PC-9 (cell line): ENCODE results near the gene CD200R1L.

ENCODE experiments used
- EZH2 ChIP-seq: fragments of 200-600 bp; sonication (generic); IDR thresholded peaks from 2 replicates; pipeline ENCODE4 v1.8.0; 2017; ENCODE audit warnings: antibody characterized with exemption, low read depth
- TF ChIP-seq, protein P1 (sequence below): fragments of 200-600 bp; sonication (generic); conservative IDR thresholded peaks from 2 replicates; pipeline ENCODE4 v1.6.1; 2017; ENCODE audit warnings: mixed run types, antibody characterized with exemption, mild to moderate bottlenecking, moderate library complexity

DNA sequence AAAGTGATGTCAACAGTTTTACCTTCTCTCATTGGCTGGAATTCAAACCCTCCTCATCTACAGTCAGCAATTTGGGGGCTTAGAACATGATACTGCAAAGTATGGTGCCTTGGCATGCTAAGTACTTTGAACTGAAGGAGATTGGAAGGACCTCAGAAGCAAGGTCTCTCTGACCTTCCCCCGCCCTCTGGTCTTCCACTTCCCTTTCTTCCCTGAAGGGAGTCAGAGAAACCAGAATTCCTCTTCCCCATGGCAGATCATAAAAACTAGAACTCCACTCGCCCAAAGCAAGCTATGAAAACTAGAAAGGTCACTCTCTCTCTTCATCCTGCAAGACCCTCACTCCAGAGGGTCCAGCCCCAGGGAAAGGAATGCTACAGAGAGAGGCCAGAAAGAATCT is 64.2 kb downstream of the CD200R1L start:
- TF ChIP-seq, protein P1, sequence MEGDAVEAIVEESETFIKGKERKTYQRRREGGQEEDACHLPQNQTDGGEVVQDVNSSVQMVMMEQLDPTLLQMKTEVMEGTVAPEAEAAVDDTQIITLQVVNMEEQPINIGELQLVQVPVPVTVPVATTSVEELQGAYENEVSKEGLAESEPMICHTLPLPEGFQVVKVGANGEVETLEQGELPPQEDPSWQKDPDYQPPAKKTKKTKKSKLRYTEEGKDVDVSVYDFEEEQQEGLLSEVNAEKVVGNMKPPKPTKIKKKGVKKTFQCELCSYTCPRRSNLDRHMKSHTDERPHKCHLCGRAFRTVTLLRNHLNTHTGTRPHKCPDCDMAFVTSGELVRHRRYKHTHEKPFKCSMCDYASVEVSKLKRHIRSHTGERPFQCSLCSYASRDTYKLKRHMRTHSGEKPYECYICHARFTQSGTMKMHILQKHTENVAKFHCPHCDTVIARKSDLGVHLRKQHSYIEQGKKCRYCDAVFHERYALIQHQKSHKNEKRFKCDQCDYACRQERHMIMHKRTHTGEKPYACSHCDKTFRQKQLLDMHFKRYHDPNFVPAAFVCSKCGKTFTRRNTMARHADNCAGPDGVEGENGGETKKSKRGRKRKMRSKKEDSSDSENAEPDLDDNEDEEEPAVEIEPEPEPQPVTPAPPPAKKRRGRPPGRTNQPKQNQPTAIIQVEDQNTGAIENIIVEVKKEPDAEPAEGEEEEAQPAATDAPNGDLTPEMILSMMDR, result no peak
- no peak for TF ChIP-seq EZH2
